ENCODE data around the gene FNDC1. TPM values are rescaled to one million over a fixed set of nuclear protein-coding genes. Genes with fewer than 3 reads are reported as not detected.

Gene FNDC1
- total and polyA plus RNA-seq, 10 of the 15 experiments (the other 5 are each of a cell fraction or from before 2014, with no cell fraction given), result not detected

DNA sequence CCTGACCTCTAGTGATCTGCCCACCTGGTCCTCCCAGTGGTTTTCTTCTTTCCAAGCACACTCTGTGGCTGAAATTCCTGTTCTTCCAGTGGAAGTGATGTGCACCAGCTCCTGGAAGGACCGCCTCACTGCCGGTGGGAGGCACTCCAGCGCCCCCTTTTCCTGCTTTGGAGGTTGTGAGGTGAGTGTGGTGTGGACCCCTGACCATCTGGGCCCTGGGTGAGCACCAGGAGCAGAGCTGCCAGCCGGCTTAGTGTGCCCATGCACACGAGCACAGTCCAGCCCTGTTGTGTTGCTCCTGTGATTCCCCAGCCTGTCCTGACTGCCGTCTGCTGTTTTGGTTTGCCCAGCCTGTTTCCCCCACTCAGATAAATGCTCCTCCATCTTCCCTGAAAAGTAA lies 134.6 kb downstream of the FNDC1 start:
- RAD21 ChIA-PET (ENCODE audit: unreplicated experiment), result no interaction called here
- intact Hi-C loops (cut with micrococcal nuclease; ENCODE audit: unreplicated experiment), result no loop called here
- no peak for DNase-seq (ENCODE audit: low read depth, low spot score)

More for the DNA sequence above, 134.6 kb downstream of the FNDC1 start:
- Histone ChIP-seq H3K79me2 (ENCODE audit: control insufficient read depth, insufficient read depth, low read length) (no peaks in the 10 kb centered on the region), H3K36me3 (ENCODE audit: control insufficient read depth in 2 of 2, insufficient read depth in 2 of 2, low read length in 1 of 2) (no peaks in the 10 kb centered on the region), H2AFZ (ENCODE audit: control insufficient read depth, low read depth, low read length) (no peak overlapping the region), H4K20me1 (ENCODE audit: control insufficient read depth, insufficient read depth) (no peaks in the 10 kb centered on the region), H3K4me2 (ENCODE audit: control insufficient read depth, insufficient read depth) (no peak overlapping the region), H3K27me3 (replicated peaks in 1 of 2; ENCODE audit: control insufficient read depth in 2 of 2, insufficient read depth in 2 of 2, low read length in 1 of 2) (no peaks in the 10 kb centered on the region; a peak in 2 of 4 replicates), H3K4me1 (ENCODE audit: control insufficient read depth, insufficient read depth, low read length) (no peaks in the 10 kb centered on the region), H3K9ac (ENCODE audit: control insufficient read depth, insufficient read depth, low read length) (no peak overlapping the region), H3K4me3 (no peak overlapping the region), H3K9me3 (replicated peaks; ENCODE audit: control insufficient read depth, insufficient read depth, low read length) (no peaks in the 10 kb centered on the region), H3K27ac (ENCODE audit: control insufficient read depth, insufficient read depth) (no peak overlapping the region)
- in situ Hi-C loops (cut with MboI), result no loop called here
- TF ChIP-seq, protein P1, sequence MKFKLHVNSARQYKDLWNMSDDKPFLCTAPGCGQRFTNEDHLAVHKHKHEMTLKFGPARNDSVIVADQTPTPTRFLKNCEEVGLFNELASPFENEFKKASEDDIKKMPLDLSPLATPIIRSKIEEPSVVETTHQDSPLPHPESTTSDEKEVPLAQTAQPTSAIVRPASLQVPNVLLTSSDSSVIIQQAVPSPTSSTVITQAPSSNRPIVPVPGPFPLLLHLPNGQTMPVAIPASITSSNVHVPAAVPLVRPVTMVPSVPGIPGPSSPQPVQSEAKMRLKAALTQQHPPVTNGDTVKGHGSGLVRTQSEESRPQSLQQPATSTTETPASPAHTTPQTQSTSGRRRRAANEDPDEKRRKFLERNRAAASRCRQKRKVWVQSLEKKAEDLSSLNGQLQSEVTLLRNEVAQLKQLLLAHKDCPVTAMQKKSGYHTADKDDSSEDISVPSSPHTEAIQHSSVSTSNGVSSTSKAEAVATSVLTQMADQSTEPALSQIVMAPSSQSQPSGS (IDR thresholded peaks at IDR 0.05; ENCODE audit: low read length), result no peak
- TF ChIP-seq ZNF384 (IDR thresholded peaks at IDR 0.05; ENCODE audit: borderline replicate concordance, low read depth, low read length) (no peak), CEBPB (IDR thresholded peaks at IDR 0.05; ENCODE audit: borderline replicate concordance in 1 of 2, low read depth in 2 of 2, low read length in 2 of 2) (no peak), PML (IDR thresholded peaks at IDR 0.05; ENCODE audit: low read length) (no peak), CREM (IDR thresholded peaks at IDR 0.05; ENCODE audit: low read depth) (no peak), CHD1 (IDR thresholded peaks at IDR 0.05; ENCODE audit: low read depth, low read length) (no peak), HDAC2 (IDR thresholded peaks at IDR 0.05) (no peak), NFXL1 (IDR thresholded peaks at IDR 0.05; ENCODE audit: borderline replicate concordance) (no peak), ATF7 (IDR thresholded peaks at IDR 0.05; ENCODE audit: low read depth) (no peak), TAF1 (IDR thresholded peaks at IDR 0.05; ENCODE audit: borderline replicate concordance, low read depth, low read length) (no peak), NR2C2 (IDR thresholded peaks at IDR 0.05; ENCODE audit: borderline replicate concordance, control insufficient read depth, insufficient read length, low read depth) (no peak), ZBED1 (IDR thresholded peaks at IDR 0.05; ENCODE audit: borderline replicate concordance) (no peak), ZZZ3 (IDR thresholded peaks at IDR 0.05; ENCODE audit: control insufficient read depth, insufficient read length, low read depth) (no peak), PAX8 (IDR thresholded peaks at IDR 0.05) (no peak)
- TF ChIP-seq, protein P2, sequence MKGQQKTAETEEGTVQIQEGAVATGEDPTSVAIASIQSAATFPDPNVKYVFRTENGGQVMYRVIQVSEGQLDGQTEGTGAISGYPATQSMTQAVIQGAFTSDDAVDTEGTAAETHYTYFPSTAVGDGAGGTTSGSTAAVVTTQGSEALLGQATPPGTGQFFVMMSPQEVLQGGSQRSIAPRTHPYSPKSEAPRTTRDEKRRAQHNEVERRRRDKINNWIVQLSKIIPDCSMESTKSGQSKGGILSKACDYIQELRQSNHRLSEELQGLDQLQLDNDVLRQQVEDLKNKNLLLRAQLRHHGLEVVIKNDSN (IDR thresholded peaks at IDR 0.05; ENCODE audit: borderline replicate concordance, extremely low read length, insufficient read depth, low read depth, low read length), result no peak
- TF ChIP-seq, protein P3, sequence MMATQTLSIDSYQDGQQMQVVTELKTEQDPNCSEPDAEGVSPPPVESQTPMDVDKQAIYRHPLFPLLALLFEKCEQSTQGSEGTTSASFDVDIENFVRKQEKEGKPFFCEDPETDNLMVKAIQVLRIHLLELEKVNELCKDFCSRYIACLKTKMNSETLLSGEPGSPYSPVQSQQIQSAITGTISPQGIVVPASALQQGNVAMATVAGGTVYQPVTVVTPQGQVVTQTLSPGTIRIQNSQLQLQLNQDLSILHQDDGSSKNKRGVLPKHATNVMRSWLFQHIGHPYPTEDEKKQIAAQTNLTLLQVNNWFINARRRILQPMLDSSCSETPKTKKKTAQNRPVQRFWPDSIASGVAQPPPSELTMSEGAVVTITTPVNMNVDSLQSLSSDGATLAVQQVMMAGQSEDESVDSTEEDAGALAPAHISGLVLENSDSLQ (IDR thresholded peaks at IDR 0.05), result no peak
- TF ChIP-seq, protein P4, sequence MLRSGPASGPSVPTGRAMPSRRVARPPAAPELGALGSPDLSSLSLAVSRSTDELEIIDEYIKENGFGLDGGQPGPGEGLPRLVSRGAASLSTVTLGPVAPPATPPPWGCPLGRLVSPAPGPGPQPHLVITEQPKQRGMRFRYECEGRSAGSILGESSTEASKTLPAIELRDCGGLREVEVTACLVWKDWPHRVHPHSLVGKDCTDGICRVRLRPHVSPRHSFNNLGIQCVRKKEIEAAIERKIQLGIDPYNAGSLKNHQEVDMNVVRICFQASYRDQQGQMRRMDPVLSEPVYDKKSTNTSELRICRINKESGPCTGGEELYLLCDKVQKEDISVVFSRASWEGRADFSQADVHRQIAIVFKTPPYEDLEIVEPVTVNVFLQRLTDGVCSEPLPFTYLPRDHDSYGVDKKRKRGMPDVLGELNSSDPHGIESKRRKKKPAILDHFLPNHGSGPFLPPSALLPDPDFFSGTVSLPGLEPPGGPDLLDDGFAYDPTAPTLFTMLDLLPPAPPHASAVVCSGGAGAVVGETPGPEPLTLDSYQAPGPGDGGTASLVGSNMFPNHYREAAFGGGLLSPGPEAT (IDR thresholded peaks at IDR 0.05; ENCODE audit: low read depth), result no peak
- TF ChIP-seq, protein P5, sequence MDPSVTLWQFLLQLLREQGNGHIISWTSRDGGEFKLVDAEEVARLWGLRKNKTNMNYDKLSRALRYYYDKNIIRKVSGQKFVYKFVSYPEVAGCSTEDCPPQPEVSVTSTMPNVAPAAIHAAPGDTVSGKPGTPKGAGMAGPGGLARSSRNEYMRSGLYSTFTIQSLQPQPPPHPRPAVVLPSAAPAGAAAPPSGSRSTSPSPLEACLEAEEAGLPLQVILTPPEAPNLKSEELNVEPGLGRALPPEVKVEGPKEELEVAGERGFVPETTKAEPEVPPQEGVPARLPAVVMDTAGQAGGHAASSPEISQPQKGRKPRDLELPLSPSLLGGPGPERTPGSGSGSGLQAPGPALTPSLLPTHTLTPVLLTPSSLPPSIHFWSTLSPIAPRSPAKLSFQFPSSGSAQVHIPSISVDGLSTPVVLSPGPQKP (IDR thresholded peaks at IDR 0.05; ENCODE audit: low read depth, low read length), result no peak
- TF ChIP-seq, protein P6, sequence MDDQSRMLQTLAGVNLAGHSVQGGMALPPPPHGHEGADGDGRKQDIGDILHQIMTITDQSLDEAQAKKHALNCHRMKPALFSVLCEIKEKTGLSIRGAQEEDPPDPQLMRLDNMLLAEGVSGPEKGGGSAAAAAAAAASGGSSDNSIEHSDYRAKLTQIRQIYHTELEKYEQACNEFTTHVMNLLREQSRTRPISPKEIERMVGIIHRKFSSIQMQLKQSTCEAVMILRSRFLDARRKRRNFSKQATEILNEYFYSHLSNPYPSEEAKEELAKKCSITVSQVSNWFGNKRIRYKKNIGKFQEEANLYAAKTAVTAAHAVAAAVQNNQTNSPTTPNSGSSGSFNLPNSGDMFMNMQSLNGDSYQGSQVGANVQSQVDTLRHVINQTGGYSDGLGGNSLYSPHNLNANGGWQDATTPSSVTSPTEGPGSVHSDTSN (IDR thresholded peaks at IDR 0.05; ENCODE audit: insufficient replicate concordance, low read depth, low read length), result no peak
- CTCF ChIA-PET, result interaction anchor here (0.9 kb wide), 1 partner anchor 351 kb away, joined by 3 read pairs; no protein-coding TSS in a partner anchor
- 0% methylated on average over 4 of the region's 6 CpGs for WGBS (ENCODE audit: insufficient coverage, insufficient replicate concordance, low lambda C conversion rate, missing lambda C conversion rate)
- POLR2A ChIA-PET, result no interaction called here
- FAIRE-seq, result no peak
- no peak for ATAC-seq
- SMC1A ChIA-PET (ENCODE audit: uncharacterized antibody, unreplicated experiment), result no interaction called here
- BruUV-seq (replicated peaks), result no TSS peak
